NCI-H2029 treated with DMSO at 0.1 percent for 48 hours (cell line): ENCODE measurements around the gene UBE2B.

Experiments
- DNase-seq: peaks from one replicate; lab custom pipeline; 2025; lab: John Stamatoyannopoulos, UW

UBE2B gene

GRCh38 chr5:134437340-134437846 is 66.0 kb downstream of the UBE2B start:
- DNase-seq: no peak

GRCh38 chr5:134437847-134438581 is 66.6 kb downstream of the UBE2B start:
- peak; percentile 73 for DNase-seq

GRCh38 chr5:134438721-134439123 is 67.4 kb downstream of the UBE2B start:
- DNase-seq: no peak

GRCh38 chr5:134439210-134439654 is 67.9 kb downstream of the UBE2B start:
- DNase-seq: peak; percentile 97

- DNase-seq: no peak
Measured at GRCh38 chr5:134440201-134440755, 68.9 kb downstream of the UBE2B start.
